Amniotic stem cell (primary cell): Measurements from ENCODE around the gene B4GALT6.
"Not testable (repeated sequence)": the region's sequence is repeated elsewhere in the genome, so short reads cannot be mapped to it uniquely, and the experiment has no call there.

Experiments used
- DNase-seq: peaks from one replicate; lab custom pipeline; 2025; lab: John Stamatoyannopoulos, UW

The B4GALT6 gene, protein sequence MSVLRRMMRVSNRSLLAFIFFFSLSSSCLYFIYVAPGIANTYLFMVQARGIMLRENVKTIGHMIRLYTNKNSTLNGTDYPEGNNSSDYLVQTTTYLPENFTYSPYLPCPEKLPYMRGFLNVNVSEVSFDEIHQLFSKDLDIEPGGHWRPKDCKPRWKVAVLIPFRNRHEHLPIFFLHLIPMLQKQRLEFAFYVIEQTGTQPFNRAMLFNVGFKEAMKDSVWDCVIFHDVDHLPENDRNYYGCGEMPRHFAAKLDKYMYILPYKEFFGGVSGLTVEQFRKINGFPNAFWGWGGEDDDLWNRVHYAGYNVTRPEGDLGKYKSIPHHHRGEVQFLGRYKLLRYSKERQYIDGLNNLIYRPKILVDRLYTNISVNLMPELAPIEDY

DNA sequence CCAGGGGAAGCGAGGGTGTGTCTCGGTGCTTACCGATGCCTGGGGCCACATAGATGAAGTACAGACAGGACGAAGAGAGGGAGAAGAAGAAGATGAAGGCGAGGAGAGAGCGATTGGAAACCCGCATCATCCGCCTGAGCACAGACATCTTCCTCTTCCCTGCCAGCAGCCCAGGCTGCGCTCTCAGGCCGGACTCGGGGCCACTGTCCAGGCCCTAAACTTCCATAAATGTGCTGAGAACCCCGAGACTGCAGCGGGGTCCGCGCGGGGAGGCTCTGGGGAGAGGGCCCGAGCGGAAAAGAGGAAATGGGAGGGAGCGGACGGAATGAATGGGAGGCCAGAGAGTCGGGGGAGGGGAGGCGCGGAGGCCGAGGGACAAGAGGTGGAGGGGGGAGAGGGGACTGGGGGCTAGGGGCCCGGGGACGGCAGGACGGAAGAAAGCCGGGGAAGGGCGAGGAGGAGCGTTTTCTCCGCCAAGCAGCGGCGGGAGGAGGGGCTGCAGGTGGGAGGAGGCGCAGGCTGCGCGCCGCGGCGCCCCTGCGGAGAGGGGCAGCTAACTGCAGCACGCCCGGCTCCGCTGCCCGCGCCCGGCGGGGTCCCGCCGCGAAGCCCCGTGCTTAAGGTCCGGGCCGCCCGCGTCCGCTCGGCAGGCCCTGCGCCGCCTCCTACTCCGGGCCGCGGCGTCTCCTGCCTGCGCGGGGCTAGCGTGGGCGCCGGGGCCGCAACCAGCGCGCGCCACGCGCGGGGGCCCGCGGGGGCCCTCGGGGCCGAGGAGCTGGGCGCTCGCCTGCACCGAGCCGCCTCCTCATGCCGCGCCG is at the start of gene B4GALT6:
Gene B4GALT6 (minus strand): TSS at position 303 of the 818 bp plus-strand sequence. CDS start 155 bp downstream, at position 148.
- DNase-seq = no peak

DNA sequence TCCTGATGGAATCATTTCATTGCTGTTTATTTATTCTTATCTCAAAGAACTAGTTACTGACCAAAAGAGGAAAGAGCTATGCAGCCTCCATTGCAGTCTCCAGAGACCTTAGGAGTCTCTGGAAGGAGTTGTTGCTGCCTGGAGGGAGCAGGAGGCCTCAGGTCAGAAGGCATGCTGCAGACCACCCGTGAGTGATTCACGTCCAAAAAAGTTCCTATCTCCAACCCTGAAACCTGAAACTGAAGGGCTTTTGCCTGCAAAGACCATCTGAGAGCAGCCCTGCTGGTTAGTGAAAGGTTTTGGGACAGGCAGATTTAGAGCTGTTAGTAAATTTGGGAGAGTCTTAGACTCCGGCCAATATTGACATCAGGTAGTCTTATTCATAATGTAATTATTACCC is 47.2 kb upstream of the B4GALT6 start:
- DNase-seq = no peak

DNA sequence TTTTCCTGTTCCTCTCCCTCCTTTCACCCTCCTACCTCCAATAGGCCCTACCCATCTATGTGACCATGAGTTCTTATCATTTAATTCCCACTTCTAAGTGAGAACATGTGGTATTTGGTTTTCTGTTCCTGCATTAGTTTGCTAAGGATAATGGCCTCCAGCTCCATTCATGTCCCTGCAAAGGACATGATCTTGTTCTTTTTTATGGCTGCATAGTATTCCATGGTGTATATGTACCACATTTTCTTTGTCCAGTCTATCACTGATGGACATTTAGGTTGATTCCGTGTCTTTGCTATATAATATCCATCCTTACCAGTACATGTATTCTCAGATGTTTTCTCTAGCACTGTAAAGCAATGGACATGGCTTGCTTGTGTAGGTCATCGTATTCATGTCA is 44.8 kb upstream of the B4GALT6 start:
- DNase-seq = not testable (repeated sequence)

DNA sequence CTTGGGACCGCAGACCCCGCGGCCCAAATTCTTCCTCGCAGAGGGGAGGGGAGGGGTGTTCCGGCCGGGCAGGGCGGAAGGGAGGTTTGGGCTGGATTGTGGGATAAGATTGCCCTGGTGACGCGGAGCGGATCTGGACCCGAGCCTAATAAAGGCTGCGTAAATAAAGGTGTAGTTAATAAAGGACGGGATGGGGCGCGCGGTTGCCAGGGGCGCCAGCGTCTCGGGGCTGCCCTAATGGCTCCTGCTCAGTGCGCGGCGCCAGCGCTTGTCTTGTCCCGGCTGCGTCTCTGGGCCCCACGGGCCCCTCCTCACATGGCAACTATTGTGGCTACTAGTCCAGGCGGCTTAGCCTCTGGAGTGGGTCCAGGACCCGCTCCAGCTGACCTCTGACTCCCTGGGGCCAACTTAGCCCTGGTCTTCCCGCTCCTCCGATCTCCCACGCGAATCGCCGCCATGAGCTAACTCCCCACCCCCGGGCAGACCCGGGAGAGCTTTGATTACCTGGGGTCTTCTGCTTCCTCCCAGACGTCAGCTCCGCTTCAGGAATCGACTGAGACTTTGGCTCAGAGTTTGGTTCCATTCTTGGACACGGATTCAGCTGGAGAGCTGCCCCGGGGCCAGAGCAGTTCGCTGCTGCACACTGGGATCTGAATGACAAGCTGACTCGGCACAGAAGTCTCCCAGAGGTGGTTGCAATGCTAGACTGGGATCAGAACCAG is 39.8 kb upstream of the B4GALT6 start:
- DNase-seq = no peak

DNA sequence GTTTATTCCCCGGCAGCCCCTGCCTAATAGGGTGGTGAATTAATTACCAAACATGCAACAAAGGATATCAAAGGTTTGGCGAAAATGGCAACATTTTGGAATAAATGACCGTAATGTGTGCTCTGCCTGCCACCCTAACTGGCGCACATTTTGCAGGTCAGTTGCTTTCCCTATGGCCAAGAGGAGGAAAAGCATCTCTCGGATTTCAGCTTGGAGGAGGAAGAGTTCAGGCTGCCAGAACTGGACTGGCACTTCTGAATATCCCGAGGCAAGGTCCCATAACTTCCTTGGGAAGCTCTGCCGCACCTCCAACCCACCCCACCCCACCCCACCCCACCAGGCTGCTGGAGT is 39.2 kb upstream of the B4GALT6 start:
- DNase-seq = no peak

DNA sequence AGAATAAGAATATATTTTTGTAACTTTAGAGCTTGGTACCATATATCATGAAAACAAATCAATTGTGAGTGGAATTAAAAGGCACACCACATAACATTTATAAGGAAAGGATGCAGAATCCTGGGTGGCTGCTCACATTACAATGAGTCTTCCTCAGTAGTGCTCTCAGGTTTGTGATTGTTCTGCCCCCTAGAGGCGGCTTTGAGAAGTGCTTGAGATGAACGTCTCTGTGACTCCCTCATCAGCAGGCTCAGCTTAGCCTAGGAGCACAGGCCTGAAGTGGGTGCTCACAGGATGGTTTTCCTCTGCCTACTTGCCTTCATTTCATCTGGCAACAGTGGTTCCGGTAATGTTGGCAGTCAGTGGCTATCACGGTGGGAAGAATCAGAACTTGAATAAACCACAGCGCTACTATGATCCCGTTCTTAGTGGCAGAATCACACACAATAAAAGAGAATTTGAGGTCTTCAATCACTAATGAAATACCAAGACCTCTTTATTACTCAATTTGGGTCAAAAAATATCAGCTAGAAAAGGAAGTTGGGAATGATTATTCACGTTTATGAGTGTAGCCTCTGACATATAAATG is 38.1 kb upstream of the B4GALT6 start:
- no peak for DNase-seq

DNA sequence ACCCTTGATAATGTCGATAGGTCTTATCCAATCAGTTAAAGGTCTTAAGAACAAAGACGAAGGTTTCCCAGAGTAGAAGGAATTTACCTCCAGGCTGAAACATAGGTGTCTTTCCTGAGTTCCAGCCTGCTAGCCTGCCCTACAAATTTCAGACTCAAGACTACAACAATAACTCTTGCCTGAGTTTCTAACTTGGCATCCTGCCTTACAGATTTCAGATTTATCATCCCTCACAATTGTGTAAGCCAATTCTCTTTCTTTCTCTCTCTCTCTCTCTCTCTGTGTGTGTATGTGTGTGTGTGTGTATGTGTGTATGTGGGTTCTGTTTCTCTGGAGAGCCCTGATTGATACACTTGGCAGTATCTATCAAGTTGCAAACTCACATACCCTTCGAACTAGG is 37.2 kb upstream of the B4GALT6 start:
- DNase-seq = no peak

DNA sequence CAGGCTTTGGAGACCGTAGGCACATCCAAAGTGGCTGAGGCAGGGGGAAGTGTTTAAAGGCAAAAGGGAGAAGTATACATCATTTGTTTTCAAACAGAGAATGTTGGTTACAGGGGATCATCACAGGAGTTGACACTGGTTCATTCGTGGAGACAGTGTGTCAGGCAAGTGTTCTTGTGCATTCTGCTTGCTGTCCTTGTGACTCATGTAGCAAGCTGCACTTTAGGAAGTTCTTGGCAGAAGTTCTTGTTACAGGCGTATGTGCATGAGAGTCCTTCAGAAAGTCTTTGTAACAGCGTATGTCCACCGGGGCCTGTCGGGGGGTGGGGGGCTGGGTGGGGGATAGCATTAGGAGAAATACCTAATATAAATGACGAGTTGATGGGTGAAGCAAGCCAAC is 36.5 kb upstream of the B4GALT6 start:
- DNase-seq = no peak

DNA sequence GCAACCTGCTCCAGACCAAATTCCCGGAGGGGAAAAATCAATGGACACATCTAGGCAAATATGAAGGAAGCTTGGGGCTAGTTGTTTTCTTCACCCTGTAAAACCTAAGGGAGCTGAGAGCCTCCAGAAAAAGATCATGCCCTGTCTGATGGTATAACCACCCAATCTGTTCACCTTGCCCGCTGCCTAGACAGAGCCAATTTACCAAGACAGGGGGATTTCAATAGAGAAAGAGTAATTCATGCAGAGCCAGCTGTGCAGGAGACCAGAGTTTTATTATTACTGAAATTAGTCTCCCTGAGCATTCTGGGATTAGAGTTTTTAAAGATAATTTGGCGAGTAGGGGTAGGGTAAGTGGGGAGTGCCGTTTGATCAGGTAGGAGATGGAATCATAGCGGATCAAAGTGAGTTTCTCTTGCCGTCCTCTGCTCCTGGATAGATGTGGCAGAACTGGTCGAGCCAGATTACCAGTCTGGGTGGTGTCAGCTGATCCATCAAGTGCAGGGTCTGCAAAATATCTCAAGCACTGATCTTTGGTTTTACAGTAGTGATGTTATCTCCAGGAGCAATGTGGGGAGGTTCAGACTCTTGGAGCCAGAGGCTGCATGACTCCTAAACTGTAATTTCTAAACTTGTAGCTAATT is 35.1 kb upstream of the B4GALT6 start:
- DNase-seq = no peak

DNA sequence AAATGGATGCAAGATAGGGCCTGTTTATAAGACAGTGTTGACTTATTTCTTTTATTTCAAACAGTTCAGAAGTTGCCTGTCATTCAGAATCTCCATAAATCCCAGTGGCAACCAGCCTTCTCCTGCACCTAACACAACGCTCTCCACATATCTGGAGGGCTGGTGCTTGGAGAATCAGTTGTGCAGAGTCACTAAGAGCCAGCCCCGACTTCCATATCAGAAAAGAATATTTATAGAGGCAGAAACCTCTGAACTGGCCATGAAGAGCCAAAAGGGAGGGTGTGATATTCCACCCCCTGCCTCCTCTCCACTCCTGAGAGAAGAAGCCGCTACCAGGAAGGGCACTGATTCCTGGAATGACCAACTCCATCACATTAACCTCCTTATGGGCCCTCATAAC is 34.0 kb upstream of the B4GALT6 start:
- DNase-seq = no peak

DNA sequence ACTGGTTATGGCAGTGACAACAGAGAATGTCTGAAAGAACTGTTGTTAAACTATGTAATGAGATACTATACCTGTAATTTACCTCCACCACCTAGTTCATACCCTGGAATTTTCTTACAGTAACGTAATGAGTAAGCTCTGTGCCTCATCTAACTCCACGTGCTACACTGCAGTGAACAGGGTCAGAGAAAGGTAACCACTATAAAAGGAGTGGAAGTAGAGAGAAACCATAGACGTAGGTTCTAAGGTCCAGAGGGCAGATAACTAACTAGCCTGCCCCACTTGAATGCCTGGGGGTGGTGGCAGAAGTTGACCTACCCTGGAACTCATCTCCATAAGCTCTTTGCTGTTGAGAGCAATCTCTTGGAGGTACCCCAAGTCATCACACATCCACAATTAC is 32.0 kb upstream of the B4GALT6 start:
- DNase-seq = no peak

GRCh38 chr18:31711365-31712172 is 27.2 kb upstream of the B4GALT6 start:
- no peak for DNase-seq

DNA sequence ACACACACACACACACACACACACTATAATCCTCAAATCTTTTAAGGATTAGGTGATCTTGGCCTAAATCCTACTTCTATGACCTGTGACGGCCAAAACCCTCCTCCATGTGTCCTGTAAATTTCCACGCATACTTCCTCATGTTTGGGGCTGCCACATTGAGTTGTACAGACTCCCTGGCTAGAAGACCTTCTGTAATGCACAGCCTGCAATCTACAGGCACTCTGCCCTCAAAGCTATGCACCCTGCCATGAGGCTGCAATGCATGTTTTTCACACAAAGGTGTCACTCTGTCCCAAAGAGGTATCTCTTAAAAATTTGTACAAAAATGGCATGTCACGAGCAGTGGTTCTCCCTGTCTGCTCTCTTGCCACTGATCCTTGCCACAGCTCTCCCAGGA is 26.4 kb upstream of the B4GALT6 start:
- no peak for DNase-seq

DNA sequence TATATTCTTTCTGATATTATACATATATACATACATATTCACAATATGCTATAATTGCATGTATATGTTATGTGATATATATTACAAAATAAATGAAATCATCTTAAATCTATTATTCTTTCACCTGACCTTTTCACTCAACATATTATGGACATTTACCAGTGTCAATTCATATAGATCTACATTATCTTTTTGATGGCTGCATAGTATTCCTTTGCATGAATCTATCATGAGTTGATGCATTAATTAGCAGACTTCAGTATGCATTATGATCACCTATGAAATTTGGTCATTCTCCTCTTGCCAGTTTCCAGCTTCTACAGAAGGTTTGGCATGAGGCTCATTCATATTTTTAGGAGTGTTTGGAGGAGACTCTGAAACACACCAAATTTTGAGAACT is 23.4 kb upstream of the B4GALT6 start:
- no peak for DNase-seq

DNA sequence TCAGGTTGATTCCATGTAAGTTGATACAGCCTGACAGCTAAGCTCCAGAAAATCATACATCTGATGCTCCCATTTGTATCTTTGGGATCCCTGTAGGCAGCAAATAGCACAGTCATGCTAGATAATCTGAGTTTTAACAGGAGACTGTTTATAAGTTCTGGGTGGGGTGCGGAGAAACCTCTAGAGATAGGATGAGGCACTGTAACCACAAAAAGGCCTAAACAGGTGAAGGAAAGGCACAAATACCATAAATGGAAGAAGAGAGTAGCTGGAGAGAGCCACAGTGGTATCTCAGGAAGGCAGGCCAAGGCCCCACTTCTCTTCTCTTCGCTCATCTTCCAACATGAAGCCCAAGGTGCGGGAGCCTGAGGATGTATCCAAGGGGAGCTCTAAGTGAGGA is 18.1 kb upstream of the B4GALT6 start:
- DNase-seq = no peak

DNA sequence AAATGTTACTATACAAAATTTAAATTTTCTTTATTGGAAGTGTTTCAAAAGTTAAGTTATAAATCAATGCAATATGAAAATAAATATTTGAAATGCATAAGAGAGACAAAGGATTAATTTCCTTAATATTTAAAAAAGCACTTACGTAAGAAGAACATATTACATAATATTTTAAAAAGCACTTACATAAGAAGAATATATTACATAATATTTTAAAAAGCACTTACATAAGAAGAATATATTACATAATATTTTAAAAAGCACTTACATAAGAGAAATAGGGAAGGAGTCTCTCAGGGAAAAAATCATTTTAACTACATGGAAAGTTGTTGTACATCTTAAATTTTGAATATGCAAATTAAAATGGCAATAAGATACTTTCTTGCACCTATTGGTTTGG is 17.4 kb upstream of the B4GALT6 start:
- no peak for DNase-seq

GRCh38 chr18:31700990-31701389 is 16.6 kb upstream of the B4GALT6 start:
- no peak for DNase-seq

DNA sequence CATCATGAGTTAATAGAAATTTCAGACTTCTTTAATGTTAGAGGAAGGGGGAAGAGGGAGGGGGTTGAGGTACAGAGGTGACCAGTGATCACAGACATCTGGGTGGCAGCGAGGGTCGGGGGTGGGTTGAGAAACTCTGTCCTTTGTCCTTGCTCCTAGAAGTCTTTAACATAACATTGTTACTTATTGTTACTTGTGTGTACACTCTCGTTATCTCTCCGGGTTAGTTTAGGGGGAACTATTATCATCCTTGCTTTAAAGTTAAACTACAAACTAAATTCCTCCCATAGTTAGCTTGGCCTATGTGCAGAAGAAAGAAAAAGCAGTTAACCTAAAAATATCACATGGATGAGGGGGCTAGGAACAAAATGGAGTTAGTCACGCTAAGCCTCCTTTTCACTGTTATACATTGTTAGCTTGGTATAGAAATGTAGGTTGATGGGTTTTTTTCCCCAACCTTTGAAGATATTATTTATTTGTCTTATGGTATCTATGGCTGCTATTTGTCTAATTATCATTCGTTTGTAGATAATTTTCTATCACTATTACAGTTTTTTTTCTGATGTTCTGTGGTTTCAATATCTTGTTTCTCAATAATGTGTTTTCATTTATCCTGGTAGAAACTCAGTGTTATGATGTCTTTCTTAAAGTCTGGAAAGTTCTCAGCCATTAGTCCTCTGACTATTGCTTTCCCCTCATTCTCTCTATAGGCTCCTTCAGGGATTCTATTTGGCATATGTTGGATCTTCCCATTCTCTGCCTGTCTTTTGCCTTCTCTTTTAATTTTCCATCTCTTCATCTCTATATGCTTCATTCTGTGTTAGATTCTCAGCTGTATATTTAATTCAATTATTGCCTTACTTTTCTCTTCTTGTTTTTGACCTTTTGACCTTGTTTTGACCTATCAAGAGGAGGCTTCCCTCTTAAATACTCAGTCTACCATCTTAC is 13.2 kb upstream of the B4GALT6 start:
- no peak for DNase-seq

DNA sequence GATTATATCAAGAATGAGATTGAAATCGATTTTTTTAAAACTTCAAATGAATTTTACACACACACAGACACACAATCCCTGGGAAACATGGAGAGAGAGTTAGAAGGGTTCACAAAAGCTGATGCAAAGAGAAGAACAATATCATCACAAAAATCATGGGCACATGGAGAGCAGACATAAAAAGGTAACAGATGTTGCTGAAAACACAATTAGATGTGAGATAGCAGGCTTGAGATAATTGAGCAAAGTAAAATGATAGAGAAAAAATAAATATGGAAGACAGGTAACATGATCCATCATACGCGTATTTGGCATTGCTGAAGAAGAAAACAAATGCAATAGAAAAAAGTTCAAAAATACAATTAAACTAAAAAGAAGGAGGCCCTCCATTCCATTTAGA is 11.6 kb upstream of the B4GALT6 start:
- DNase-seq = no peak

DNA sequence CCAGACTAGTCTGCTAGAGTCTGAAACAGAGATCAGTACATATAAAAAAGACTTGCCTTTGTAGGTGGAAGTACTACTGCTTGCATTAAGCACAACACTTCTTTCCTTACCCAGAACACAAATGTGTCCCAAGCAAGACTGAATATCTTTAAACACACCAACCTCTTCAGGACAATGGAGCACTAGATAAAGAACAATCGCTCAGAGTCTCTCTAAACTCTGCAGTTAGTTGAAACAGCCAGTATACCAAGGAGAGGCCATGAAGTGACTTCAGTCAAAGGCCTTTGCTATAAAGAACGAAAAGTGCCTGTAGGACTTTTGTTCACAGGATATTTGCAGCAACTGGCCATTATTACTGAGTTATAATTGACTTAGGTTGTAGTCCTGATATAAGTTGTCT is 9.9 kb upstream of the B4GALT6 start:
- DNase-seq = no peak
